Activated T-helper 2 cell treated with anti-CD3 and anti-CD28 coated beads, Interferon-gamma antibody, Interleukin-2, Interleukin-4, amounts not matched to agents 10 μg/mL and 5 μg/mL and 100 μg/mL, durations not matched to agents 14 hours and 24 hours and 36 hours (primary cell): ENCODE results near the gene UNC93A. TPM values are rescaled to one million over a fixed set of nuclear protein-coding genes. Genes with fewer than 3 reads are reported as not detected.
"Not testable (repeated sequence)": the region's sequence is repeated elsewhere in the genome, so short reads cannot be mapped to it uniquely, and the experiment has no call there.

ENCODE experiments used
- DNase-seq: peaks from one replicate; pipeline ENCODE4 v3.0.0; 2021; ENCODE audit warnings: low spot score
- H3K27ac Mint-ChIP-seq: one replicate; pipeline ENCODE4 v1.8.0; 2021; ENCODE audit warnings: mixed read lengths
- H3K27me3 Mint-ChIP-seq: one replicate; pipeline ENCODE4 v1.8.0; 2021; ENCODE audit warnings: low read depth, mixed read lengths
- H3K36me3 Mint-ChIP-seq: one replicate; pipeline ENCODE4 v1.8.0; 2021; ENCODE audit warnings: low read depth, mixed read lengths
- H3K4me1 Mint-ChIP-seq: one replicate; pipeline ENCODE4 v1.8.0; 2021; ENCODE audit warnings: low read depth, mixed read lengths
- H3K4me3 Mint-ChIP-seq: one replicate; pipeline ENCODE4 v1.8.0; 2021; ENCODE audit warnings: low read depth, mild to moderate bottlenecking, moderate library complexity, mixed read lengths
- H3K9me3 Mint-ChIP-seq: one replicate; pipeline ENCODE4 v1.8.0; 2021; ENCODE audit warnings: mixed read lengths
- intact Hi-C: fragments of 100-400 bp; cut with micrococcal nuclease; formaldehyde crosslinking; loops from one replicate; pipeline ENCODE4 v1.15.1; 2023
- total RNA-seq: library from RNA; stranded (reverse); gene quantifications from 2 replicates; pipeline ENCODE4 v1.2.3, GENCODE V29; 2022

The UNC93A gene
- total RNA-seq, 1 donor from 2014 or later = not detected

- no peaks in the 10 kb centered on the region for H3K27me3 Mint-ChIP-seq
- H3K9me3 Mint-ChIP-seq = no peaks in the 10 kb centered on the region
- H3K4me1 Mint-ChIP-seq = no peaks in the 10 kb centered on the region
- H3K36me3 Mint-ChIP-seq = no peaks in the 10 kb centered on the region
- no peak overlapping the region for H3K27ac Mint-ChIP-seq
- H3K4me3 Mint-ChIP-seq = no peak overlapping the region
- intact Hi-C loops = no loop called here
- no peak for DNase-seq
Observed at GRCh38 chr6:167302074-167302473, 11.0 kb downstream of the UNC93A start.

DNA sequence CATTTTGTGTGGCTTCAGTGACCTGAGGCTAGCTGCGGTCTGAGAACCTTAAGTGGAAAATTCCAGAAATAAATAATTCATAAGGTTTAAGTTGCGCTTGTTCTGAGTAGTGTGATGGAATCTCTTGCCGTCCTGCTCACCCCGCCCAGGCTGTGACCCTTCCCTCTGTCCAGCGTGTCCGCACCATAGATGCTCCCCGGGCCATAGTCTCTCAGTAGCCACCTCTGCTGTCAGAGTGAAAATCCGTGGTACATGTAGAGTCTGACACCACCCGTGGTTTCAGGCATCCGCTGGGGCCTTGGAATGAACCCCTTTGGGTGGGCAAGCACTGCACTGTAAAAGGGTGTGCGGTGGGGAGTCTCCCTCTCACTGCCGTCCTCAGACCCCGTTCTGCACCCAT lies 11.7 kb downstream of the UNC93A start:
- no peaks in the 10 kb centered on the region for H3K9me3 Mint-ChIP-seq
- H3K36me3 Mint-ChIP-seq = no peaks in the 10 kb centered on the region
- no peak overlapping the region for H3K27ac Mint-ChIP-seq
- no peak for DNase-seq
- no peaks in the 10 kb centered on the region for H3K27me3 Mint-ChIP-seq
- no peaks in the 10 kb centered on the region for H3K4me1 Mint-ChIP-seq
- intact Hi-C loops = no loop called here
- H3K4me3 Mint-ChIP-seq = no peak overlapping the region

DNA sequence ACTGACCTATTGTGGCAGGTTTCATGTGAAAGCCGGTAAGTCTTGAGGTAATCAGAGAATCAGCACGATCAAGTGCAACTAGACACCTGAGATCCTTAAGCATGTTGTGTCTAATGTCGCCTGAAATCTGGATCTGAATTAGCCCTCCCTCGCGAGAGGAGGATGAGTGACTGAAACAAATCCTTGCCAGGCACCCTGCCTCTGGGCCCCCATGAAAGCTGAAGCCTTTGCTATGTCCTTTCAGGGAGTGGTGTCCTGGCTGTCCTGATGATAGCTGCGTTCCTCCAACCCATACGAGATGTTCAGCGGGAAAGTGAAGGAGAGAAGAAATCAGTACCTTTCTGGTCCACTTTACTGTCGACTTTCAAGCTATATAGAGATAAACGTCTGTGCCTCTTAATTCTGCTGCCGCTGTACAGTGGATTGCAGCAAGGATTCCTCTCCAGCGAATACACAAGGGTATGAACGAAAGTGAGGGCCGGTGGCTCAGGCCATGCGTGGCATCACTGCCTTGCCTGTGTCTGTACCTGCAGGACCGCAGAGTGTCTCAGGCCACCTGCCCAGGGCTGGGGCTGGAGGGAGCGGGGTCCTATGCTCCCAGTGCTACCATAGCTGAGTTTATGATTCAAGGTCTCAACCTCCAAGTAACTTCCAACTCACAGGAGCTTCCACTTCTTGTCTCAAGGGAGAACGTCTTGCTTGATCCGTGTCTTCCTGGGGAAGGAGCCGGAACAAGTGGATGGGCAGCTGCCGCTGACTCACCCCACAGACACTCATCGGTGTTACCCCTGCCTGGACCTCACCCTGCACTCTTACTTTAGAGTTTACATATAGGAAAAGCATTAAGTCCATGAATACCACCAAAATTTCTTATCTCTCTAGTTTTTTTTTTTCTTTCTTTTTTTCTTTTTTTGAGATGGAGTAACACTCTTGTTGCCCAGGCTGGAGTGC lies 12.8 kb downstream of the UNC93A start:
- H3K27ac Mint-ChIP-seq = no peak overlapping the region
- intact Hi-C loops = no loop called here
- H3K9me3 Mint-ChIP-seq = no peaks in the 10 kb centered on the region
- H3K27me3 Mint-ChIP-seq = no peaks in the 10 kb centered on the region
- no peak for DNase-seq
- H3K4me3 Mint-ChIP-seq = no peak overlapping the region
- H3K4me1 Mint-ChIP-seq = no peaks in the 10 kb centered on the region
- no peaks in the 10 kb centered on the region for H3K36me3 Mint-ChIP-seq

DNA sequence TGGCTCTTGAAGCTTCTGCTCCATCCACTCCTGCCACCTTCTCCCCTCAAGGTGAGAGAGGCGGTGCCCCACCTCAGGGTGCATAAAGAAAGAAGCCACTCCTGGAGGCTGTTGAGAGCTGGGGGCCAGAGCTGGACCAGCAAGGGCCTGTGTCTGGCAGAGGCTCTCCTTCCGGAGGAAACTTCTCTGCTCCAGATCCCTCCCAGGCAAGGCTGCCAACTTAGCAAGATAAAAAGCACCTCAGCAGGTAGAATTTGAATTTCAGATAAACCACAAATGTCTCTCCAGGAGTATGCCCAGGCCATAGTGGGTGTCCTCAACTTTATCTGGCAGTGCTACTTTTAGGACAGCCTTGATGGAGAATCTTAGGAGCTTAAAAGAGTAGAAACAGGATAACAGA lies 13.8 kb downstream of the UNC93A start:
- no peak for DNase-seq
- no peak overlapping the region for H3K27ac Mint-ChIP-seq
- intact Hi-C loops = no loop called here
- no peaks in the 10 kb centered on the region for H3K9me3 Mint-ChIP-seq
- no peak overlapping the region for H3K4me3 Mint-ChIP-seq
- H3K4me1 Mint-ChIP-seq = no peaks in the 10 kb centered on the region
- H3K27me3 Mint-ChIP-seq = no peaks in the 10 kb centered on the region
- no peaks in the 10 kb centered on the region for H3K36me3 Mint-ChIP-seq

DNA sequence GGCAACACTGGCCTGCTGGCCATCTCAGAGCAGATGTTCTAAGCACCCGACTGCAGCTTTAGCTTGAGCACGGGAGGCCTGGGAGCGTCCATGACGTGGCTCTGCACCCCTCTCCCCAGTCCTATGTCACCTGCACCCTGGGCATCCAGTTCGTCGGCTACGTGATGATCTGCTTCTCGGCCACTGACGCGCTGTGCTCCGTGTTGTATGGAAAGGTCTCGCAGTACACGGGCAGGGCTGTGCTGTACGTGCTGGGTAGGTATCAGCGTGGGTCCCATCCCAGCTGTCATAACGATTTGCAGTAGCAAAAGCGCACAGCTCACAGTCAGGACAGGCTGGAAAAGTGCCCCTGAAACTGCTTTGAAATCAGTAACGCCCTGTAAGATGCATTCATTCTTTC lies 14.7 kb downstream of the UNC93A start:
- Mint-ChIP-seq H3K4me3 (no peak overlapping the region), H3K27me3 (no peaks in the 10 kb centered on the region), H3K9me3 (no peaks in the 10 kb centered on the region), H3K36me3 (no peaks in the 10 kb centered on the region), H3K27ac (no peak overlapping the region), H3K4me1 (no peaks in the 10 kb centered on the region)
- intact Hi-C loops = no loop called here
- no peak for DNase-seq

- no peaks in the 10 kb centered on the region for H3K9me3 Mint-ChIP-seq
- no peaks in the 10 kb centered on the region for H3K4me1 Mint-ChIP-seq
- DNase-seq = no peak
- H3K27me3 Mint-ChIP-seq = no peaks in the 10 kb centered on the region
- H3K4me3 Mint-ChIP-seq = no peak overlapping the region
- no peaks in the 10 kb centered on the region for H3K36me3 Mint-ChIP-seq
- no peak overlapping the region for H3K27ac Mint-ChIP-seq
- intact Hi-C loops = no loop called here
Observed at GRCh38 chr6:167306401-167306998, 15.4 kb downstream of the UNC93A start.

GRCh38 chr6:167307342-167307955 lies 16.3 kb downstream of the UNC93A start:
- Mint-ChIP-seq H3K27ac (no peak overlapping the region), H3K36me3 (no peaks in the 10 kb centered on the region), H3K27me3 (peaks cover 2% of the 10 kb centered on the region), H3K9me3 (no peaks in the 10 kb centered on the region), H3K4me1 (no peaks in the 10 kb centered on the region), H3K4me3 (no peak overlapping the region)
- no peak for DNase-seq
- intact Hi-C loops = no loop called here

DNA sequence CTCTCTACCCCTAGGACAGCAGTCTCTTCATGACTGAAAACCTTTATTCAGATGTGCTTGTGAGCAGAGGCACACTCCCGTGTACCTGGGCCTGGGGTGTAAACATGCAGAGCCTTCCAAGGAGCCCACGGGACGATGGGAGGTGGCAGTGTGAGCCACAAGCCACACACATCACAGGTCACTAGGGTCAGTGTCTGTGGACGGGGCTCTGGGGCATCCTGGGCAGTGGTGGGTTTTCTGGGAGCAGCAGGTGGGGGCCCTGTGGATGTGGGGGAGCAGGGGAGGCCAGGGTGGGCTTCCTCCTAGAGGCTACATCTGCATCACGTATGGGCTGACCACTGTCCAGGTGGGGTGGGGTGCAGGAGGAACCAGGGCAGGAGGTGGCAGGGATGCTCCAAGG lies 17.1 kb downstream of the UNC93A start:
- intact Hi-C loops = no loop called here
- H3K27ac Mint-ChIP-seq = no peak overlapping the region
- no peak for DNase-seq
- no peaks in the 10 kb centered on the region for H3K9me3 Mint-ChIP-seq
- H3K4me3 Mint-ChIP-seq = no peak overlapping the region
- H3K4me1 Mint-ChIP-seq = no peaks in the 10 kb centered on the region
- peaks cover 3% of the 10 kb centered on the region for H3K27me3 Mint-ChIP-seq
- no peaks in the 10 kb centered on the region for H3K36me3 Mint-ChIP-seq

DNA sequence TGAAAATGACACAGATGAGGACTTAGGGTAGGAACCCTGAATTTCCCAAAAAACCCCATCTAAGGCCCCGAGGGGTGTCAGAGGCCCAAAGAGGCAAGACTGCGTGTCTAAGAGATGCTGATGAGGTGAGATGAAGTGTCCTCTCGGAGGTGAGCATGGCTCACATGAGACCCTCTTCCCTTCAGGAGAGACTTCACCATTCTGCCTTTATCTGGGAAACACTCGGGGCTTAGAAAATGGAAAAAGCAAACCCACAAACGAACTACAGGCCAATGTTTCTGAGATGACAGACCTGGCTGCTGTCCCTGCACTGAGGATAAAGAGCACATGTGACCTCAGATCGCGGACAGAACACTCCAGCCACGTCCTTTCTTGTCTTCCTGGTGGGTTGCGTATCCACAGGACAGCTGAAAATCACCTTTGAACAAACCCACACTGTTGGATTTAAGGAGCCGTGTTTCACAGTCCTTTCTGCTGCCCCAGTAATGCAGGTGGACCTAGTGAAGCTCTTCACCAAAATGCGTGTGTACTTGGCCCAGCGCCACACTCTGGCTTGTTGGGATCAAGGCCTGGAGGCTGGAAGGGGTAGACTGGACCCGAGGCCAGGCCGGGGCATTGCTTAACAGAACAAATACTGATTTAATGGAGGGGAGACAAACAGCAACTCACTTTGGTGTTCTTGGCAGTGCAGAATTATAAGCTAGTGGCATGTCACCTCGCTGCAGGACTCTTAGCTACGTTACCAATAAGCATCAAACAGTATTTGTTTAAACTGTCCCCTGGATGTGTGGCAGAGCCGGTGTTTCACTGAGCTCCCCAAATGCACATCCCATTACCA lies 18.5 kb downstream of the UNC93A start:
- H3K4me1 Mint-ChIP-seq, H3K27ac Mint-ChIP-seq, H3K27me3 Mint-ChIP-seq, DNase-seq, intact Hi-C loops, H3K36me3 Mint-ChIP-seq, H3K9me3 Mint-ChIP-seq, H3K4me3 Mint-ChIP-seq: not testable (repeated sequence)

- intact Hi-C loops = no loop called here
- no peak overlapping the region for H3K27ac Mint-ChIP-seq
- H3K4me3 Mint-ChIP-seq = no peak overlapping the region
- H3K4me1 Mint-ChIP-seq = no peaks in the 10 kb centered on the region
- H3K36me3 Mint-ChIP-seq = no peaks in the 10 kb centered on the region
- DNase-seq = no peak
- H3K9me3 Mint-ChIP-seq = no peaks in the 10 kb centered on the region
- peaks cover 7% of the 10 kb centered on the region for H3K27me3 Mint-ChIP-seq
Observed at GRCh38 chr6:167311286-167311685, 20.2 kb downstream of the UNC93A start.

DNA sequence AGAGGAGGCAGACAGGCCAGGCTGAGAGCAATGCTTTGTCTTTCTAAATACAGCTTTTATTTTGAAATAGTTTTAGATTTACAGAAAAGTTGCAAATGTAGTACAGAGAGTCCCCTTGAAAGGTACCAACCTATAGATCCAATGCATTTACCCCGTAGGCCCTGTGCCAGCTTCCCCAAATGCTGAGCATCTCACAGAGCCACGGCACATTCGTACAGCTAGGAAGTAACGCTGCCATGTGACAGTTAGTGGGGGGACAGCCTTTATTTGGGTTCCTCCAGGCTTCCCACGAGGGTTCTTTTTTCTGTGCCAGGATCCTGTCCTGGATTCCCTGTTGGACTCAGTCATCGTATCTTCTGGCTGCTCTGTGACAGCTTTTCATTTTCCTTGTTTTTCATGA lies 20.6 kb downstream of the UNC93A start:
- not testable (repeated sequence) for H3K9me3 Mint-ChIP-seq

GRCh38 chr6:167314180-167314821 lies 23.2 kb downstream of the UNC93A start:
- no peaks in the 10 kb centered on the region for H3K4me1 Mint-ChIP-seq
- no peak overlapping the region for H3K27ac Mint-ChIP-seq
- DNase-seq = no peak
- intact Hi-C loops = no loop called here
- no peaks in the 10 kb centered on the region for H3K9me3 Mint-ChIP-seq
- no peaks in the 10 kb centered on the region for H3K36me3 Mint-ChIP-seq
- H3K4me3 Mint-ChIP-seq = no peak overlapping the region
- peaks cover 7% of the 10 kb centered on the region for H3K27me3 Mint-ChIP-seq

More for the DNA sequence above, 20.6 kb downstream of the UNC93A start:
- DNase-seq, H3K27ac Mint-ChIP-seq, intact Hi-C loops, H3K36me3 Mint-ChIP-seq, H3K27me3 Mint-ChIP-seq, H3K4me3 Mint-ChIP-seq, H3K4me1 Mint-ChIP-seq: not testable (repeated sequence)
